Endothelial cell of umbilical vein (primary cell): ENCODE measurements around the gene XPNPEP1. TPM values are rescaled to one million over a fixed set of nuclear protein-coding genes. Genes with fewer than 3 reads are reported as not detected.

Source experiments
- BruUV-seq: library from RNA; stranded (reverse); fragments of 400-500 nt; replicated peaks from 2 replicates; lab custom pipeline; 2021; lab: Mats Ljungman, UMichigan
- CTCF ChIA-PET: fragments of 300-600, 350-600 bp; sonication (Branson Sonifier 250); formaldehyde crosslinking; loops from one replicate; lab custom pipeline; 2021; ENCODE audit warnings: antibody characterized with exemption, inconsistent platforms; lab: Charles Lee
- POLR2A ChIA-PET: fragments of 300-600, 350-600 bp; sonication (Branson Sonifier 250); formaldehyde crosslinking; loops from one replicate; lab custom pipeline; 2021; ENCODE audit warnings: antibody characterized with exemption, inconsistent platforms; lab: Charles Lee
- DNase-seq: peaks from one replicate; pipeline ENCODE4 v3.0.0-alpha.2; 2011; ENCODE audit warnings: low read depth, low spot score
- FAIRE-seq: peaks from 2 replicates; lab custom pipeline; 2011; peaks lifted over from hg19 to GRCh38; lab: Jason Lieb, UNC
- H2AFZ ChIP-seq: 2 replicates; pipeline ENCODE4 v1.6.0; 2012; ENCODE audit warnings: low read depth, low read length, control low read depth, inconsistent platforms
- H3K27ac ChIP-seq: 2 replicates; pipeline ENCODE4 v1.5.1; 2011; ENCODE audit warnings: low read depth, mild to moderate bottlenecking, control low read depth, low read length, moderate library complexity; ENCODE audit not compliant: insufficient read depth
- H3K27me3 ChIP-seq, 2 experiments: 2 replicates each; pipeline versions ENCODE4 v1.6.0 to v1.6.1; 2011; ENCODE audit warnings: low read length in 2 of 2, mixed read lengths in 1 of 2; ENCODE audit not compliant: control insufficient read depth in 2 of 2, insufficient read depth in 2 of 2
- H3K36me3 ChIP-seq, 2 experiments: 2 replicates in 1 of 2; 3 replicates in 1 of 2; pipeline ENCODE4 v1.5.1; 2011; ENCODE audit warnings: low read length in 2 of 2, mild to moderate bottlenecking in 1 of 2, moderate library complexity in 1 of 2; ENCODE audit not compliant: control insufficient read depth in 2 of 2, insufficient read depth in 2 of 2; ENCODE audit errors: extremely low read depth in 1 of 2
- H3K4me1 ChIP-seq: 3 replicates; pipeline ENCODE4 v1.5.1; 2011; ENCODE audit warnings: mild to moderate bottlenecking, low read length; ENCODE audit not compliant: control insufficient read depth, insufficient read depth; ENCODE audit errors: extremely low read depth
- H3K4me2 ChIP-seq: 2 replicates; pipeline ENCODE4 v1.6.1; 2011; ENCODE audit warnings: low read length, control low read depth, mixed read lengths; ENCODE audit not compliant: insufficient read depth
- H3K4me3 ChIP-seq, 3 experiments: fragments of 200-600 bp in 1 of 3; sonication (generic), shearing (Covaris generic) in 1 of 3; replicated peaks in 1 of 3; 2 replicates each; pipeline ENCODE4 v1.5.1; 2011 to 2016; ENCODE audit warnings: control low read depth in 3 of 3, low read length in 3 of 3, mild to moderate bottlenecking in 2 of 3, inconsistent platforms in 1 of 3, low read depth in 1 of 3, moderate library complexity in 1 of 3; ENCODE audit not compliant: insufficient read depth in 1 of 3
- H3K79me2 ChIP-seq: 2 replicates; pipeline ENCODE4 v1.6.0; 2012; ENCODE audit warnings: low read length, inconsistent platforms; ENCODE audit not compliant: control insufficient read depth, insufficient read depth
- H3K9ac ChIP-seq: replicated peaks from 2 replicates; pipeline ENCODE3; 2011; ENCODE audit warnings: low read length, control low read depth; ENCODE audit not compliant: insufficient read depth; ENCODE audit errors: extremely low read depth
- H3K9me1 ChIP-seq: replicated peaks from 3 replicates; pipeline ENCODE4 v1.6.0; 2011; ENCODE audit warnings: mild to moderate bottlenecking, low read length; ENCODE audit not compliant: control insufficient read depth, insufficient read depth; ENCODE audit errors: extremely low read depth
- H3K9me3 ChIP-seq: replicated peaks from 2 replicates; pipeline ENCODE4 v1.5.1; 2012; ENCODE audit warnings: low read length, inconsistent platforms; ENCODE audit not compliant: control insufficient read depth, insufficient read depth
- H4K20me1 ChIP-seq: replicated peaks from 2 replicates; pipeline ENCODE3; 2011; ENCODE audit warnings: mild to moderate bottlenecking, low read length; ENCODE audit not compliant: control insufficient read depth, insufficient read depth; ENCODE audit errors: extremely low read depth
- CTCF ChIP-seq, 2 donors: IDR thresholded peaks; 1 replicate in 1 of 2; 2 replicates in 1 of 2; pipeline ENCODE4 v1.5.1; 2011; ENCODE audit warnings: low read length in 2 of 2, mild to moderate bottlenecking in 2 of 2, moderate library complexity in 2 of 2, control low read depth in 1 of 2, inconsistent platforms in 1 of 2, low read depth in 1 of 2; ENCODE audit not compliant: insufficient read depth in 1 of 2; ENCODE audit errors: extremely low read depth in 1 of 2
- EZH2 ChIP-seq: IDR thresholded peaks from 2 replicates; pipeline ENCODE4 v1.6.1; 2012; ENCODE audit warnings: borderline replicate concordance, low read depth, mild to moderate bottlenecking, moderate library complexity, low read length, inconsistent platforms; ENCODE audit not compliant: severe bottlenecking
- FOS ChIP-seq: IDR thresholded peaks from 2 replicates; pipeline ENCODE4 v1.6.1; 2011; ENCODE audit warnings: mild to moderate bottlenecking, low read length, moderate library complexity, borderline replicate concordance; ENCODE audit not compliant: insufficient read depth
- MAX ChIP-seq: IDR thresholded peaks from 2 replicates; pipeline ENCODE4 v1.6.1; 2011; ENCODE audit not compliant: insufficient read depth, insufficient read length
- MYC ChIP-seq: IDR thresholded peaks from one replicate; pipeline ENCODE4 v1.6.1; 2011; ENCODE audit warnings: mild to moderate bottlenecking, low read depth, low read length
- POLR2A ChIP-seq: IDR thresholded peaks from 2 replicates; pipeline ENCODE4 v1.6.1; 2012; ENCODE audit warnings: low read depth, mild to moderate bottlenecking, control low read depth, low read length
- POLR2AphosphoS5 ChIP-seq: IDR thresholded peaks from 2 replicates; pipeline ENCODE4 v1.6.1; 2012; ENCODE audit warnings: low read depth, mild to moderate bottlenecking, control low read depth, low read length, moderate library complexity; ENCODE audit not compliant: insufficient read depth
- dilution Hi-C: fragments of 300-500 bp; cut with MboI; formaldehyde crosslinking; loops from one replicate; pipeline ENCODE4 v1.15.0; 2019; ENCODE audit warnings: low sequenced_read_pairs; ENCODE audit not compliant: extremely low pct_ligation_motif_present
- intact Hi-C: fragments of 100-400 bp; cut with micrococcal nuclease; formaldehyde crosslinking; loops from one replicate; pipeline ENCODE4 v1.10.0; 2022
- polyA plus RNA-seq, 4 experiments: library from polyadenylated mRNA; depleted of rRNA in 3 of 4; stranded (reverse) in 3 of 4; unstranded in 1 of 4; fragments of >200 nt; gene quantifications; 2 replicates each; pipeline versions ENCODE4 v1.2.1 to v1.2.3, GENCODE V29; 2011 to 2012; ENCODE audit warnings: missing spikeins in 1 of 4
- total RNA-seq: library from RNA; stranded (reverse); gene quantifications from 2 replicates; pipeline ENCODE4 v1.2.3, GENCODE V29; 2021

XPNPEP1 gene
- total and polyA plus RNA-seq, 2 donors (not counting 3 experiments of a cell fraction or from before 2014, with no cell fraction given): 81.1 to 245 TPM

GRCh38 chr10:109904397-109904796 lies 18.9 kb downstream of the XPNPEP1 start:
- H3K36me3 ChIP-seq: peaks cover 8 to 19% of the 10 kb centered on the region in 2 experiments
- peaks cover 14% of the 10 kb centered on the region for H3K79me2 ChIP-seq
- FAIRE-seq (no peak), DNase-seq (no peak)
- no peak overlapping the region for H3K27ac ChIP-seq
- ChIA-PET CTCF (interaction anchor here (2.5 kb wide), 1 partner anchor 20 kb away, joined by 13 read pairs; no protein-coding TSS in a partner anchor), POLR2A (no interaction called here)
- no peaks in the 10 kb centered on the region for H4K20me1 ChIP-seq
- intact Hi-C loops (no loop called here), dilution Hi-C loops (no loop called here)
- TF ChIP-seq EZH2 (no peak), MAX (no peak), POLR2AphosphoS5 (no peak), FOS (no peak), CTCF (IDR thresholded peaks at IDR 0.05; ENCODE audit: extremely low read depth in 1 of 2, insufficient read depth in 1 of 2, low read depth in 1 of 2, low read length in 2 of 2) (no peak), POLR2A (no peak), MYC (no peak)
- no TSS peak for BruUV-seq
- H3K9ac ChIP-seq: no peak overlapping the region
- H3K9me3 ChIP-seq: no peaks in the 10 kb centered on the region
- H3K4me3 ChIP-seq: no peak overlapping the region
- peaks cover 11% of the 10 kb centered on the region for H3K4me1 ChIP-seq
- H3K4me2 ChIP-seq: no peak overlapping the region
- H2AFZ ChIP-seq: no peak overlapping the region
- no peaks in the 10 kb centered on the region for H3K27me3 ChIP-seq
- H3K9me1 ChIP-seq: no peaks in the 10 kb centered on the region
